Central memory CD8-positive, alpha-beta T cell (primary cell): ENCODE results near the gene TRIM8.

Experiments used
- ATAC-seq: fragments of 150-1000 bp; cut with Tn5 transposase; replicated peaks from 2 replicates; pipeline ENCODE4 v1.10.0; 2022; ENCODE audit warnings: mild to moderate bottlenecking, moderate FRiP score, moderate number of reproducible peaks; ENCODE audit not compliant: poor library complexity, severe bottlenecking; ENCODE audit errors: extremely low read depth
- DNase-seq, 2 donors: peaks; one replicate each; pipeline ENCODE4 v3.0.0; 2021; ENCODE audit warnings: low spot score in 2 of 2
- H3K27ac Mint-ChIP-seq: one replicate; pipeline ENCODE4 v1.8.0; 2022; ENCODE audit warnings: low read depth, mild to moderate bottlenecking, moderate library complexity, mixed read lengths
- H3K27me3 Mint-ChIP-seq: one replicate; pipeline ENCODE4 v1.8.0; 2022; ENCODE audit warnings: mixed read lengths
- H3K36me3 Mint-ChIP-seq: one replicate; pipeline ENCODE4 v1.8.0; 2022; ENCODE audit warnings: mild to moderate bottlenecking, moderate library complexity, mixed read lengths; ENCODE audit not compliant: insufficient read depth
- H3K4me1 Mint-ChIP-seq: one replicate; pipeline ENCODE4 v1.8.0; 2022; ENCODE audit warnings: mixed read lengths
- H3K4me3 Mint-ChIP-seq: one replicate; pipeline ENCODE4 v1.8.0; 2022; ENCODE audit warnings: mild to moderate bottlenecking, moderate library complexity, mixed read lengths
- H3K9me3 Mint-ChIP-seq: one replicate; pipeline ENCODE4 v1.8.0; 2022; ENCODE audit warnings: mixed read lengths

Gene TRIM8

DNA sequence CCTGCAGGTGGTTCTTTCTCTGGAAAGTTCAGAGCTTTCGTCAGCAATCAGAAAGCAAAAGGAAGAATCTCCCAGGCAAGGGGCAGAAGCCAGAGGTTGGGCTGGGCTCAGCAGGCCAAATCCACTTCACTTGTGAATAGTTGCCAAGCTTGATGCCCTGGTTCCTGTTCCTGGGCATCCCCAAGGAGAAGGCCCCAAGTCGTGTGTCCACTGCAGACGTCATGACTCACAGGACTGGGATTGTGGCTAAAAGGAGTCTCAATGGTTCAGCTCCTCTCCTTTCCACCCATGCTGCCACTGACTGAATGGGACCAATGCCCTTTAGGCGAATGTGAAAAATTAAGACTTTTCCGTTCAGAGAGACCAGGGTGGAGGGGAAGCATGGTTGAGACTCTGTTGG, 38.6 kb upstream of the TRIM8 start:
- Mint-ChIP-seq H3K9me3 (no peaks in the 10 kb centered on the region), H3K27ac (no peak overlapping the region), H3K4me1 (no peaks in the 10 kb centered on the region), H3K4me3 (no peak overlapping the region), H3K36me3 (peaks cover 5% of the 10 kb centered on the region), H3K27me3 (no peaks in the 10 kb centered on the region)
- ATAC-seq (no peak), DNase-seq (no peak)

DNA sequence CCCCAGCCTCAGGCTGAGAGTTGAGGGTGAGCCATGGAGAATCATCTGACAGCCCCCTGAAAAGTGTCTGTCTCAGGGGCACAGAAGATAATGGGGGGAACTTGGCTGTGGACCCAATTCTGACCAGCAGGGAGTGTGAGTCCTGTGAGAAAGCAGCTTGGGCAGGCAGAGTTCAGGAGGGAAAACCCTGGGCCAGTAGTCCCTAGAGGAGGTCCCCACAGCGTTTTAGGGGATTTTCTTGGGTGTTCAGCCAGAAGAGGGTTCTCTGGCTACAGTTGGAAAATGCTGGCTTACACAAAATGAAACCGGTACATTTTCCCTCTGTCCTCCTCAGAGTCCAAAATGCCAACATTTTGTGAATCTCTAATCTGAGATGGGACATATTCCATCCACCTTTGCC, 35.8 kb upstream of the TRIM8 start:
- H3K4me1 Mint-ChIP-seq: no peaks in the 10 kb centered on the region
- no peak overlapping the region for H3K4me3 Mint-ChIP-seq
- H3K36me3 Mint-ChIP-seq: peaks cover 7% of the 10 kb centered on the region
- ATAC-seq: no peak
- DNase-seq: no peak
- no peaks in the 10 kb centered on the region for H3K9me3 Mint-ChIP-seq
- no peaks in the 10 kb centered on the region for H3K27me3 Mint-ChIP-seq
- H3K27ac Mint-ChIP-seq: no peak overlapping the region

DNA sequence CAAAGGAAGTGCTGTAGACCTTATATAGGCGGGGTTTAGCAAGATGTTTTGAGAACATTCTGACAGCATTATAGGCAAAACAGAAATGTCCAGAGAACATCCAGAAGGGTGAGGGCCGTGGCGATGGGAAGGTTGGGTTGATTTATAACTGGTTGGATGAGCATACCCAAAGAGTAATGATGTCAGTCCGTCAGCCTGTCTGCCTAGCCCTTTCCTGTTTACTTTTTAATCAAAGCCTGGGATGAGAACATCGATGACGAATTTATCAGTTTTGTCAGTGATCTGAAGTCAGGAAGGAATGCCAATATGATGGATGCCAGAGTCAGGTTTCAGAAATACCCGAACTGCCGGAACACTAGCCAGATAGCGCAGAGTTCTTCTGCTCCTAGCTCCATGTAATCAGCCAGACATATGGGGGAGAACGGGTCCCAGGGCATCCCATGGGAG, 33.8 kb upstream of the TRIM8 start:
- ATAC-seq (no peak), DNase-seq (no peak)
- Mint-ChIP-seq H3K27ac (no peak overlapping the region), H3K27me3 (no peaks in the 10 kb centered on the region), H3K36me3 (peaks cover 8% of the 10 kb centered on the region), H3K4me3 (no peak overlapping the region), H3K4me1 (no peaks in the 10 kb centered on the region), H3K9me3 (no peaks in the 10 kb centered on the region)

DNA sequence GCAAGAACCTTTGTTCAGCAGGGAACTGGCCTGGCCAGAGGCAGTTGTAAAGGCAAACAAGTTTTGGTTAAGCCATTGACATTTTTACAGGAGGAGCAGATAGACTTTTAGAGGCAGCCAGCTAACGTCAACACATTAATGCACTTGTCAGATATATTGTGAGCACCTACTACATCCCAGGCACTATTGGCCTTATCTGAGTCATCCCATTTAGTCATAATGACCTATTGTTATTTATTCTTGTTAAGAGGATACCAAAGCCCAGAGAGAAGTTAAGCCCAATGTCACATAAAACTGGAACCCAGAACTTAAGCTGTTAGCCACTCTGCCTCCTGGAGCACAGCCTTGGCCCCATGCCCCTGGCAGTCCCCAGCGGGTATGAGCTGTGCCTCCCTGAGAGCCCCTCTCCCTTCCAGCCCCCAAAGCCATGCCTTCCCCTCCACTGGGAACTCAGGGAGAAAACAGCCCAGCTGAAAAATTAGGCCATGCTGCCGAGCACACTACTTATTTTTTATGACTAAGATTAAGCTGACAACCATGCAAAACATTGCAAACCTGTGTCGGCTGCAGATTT, 32.7 kb upstream of the TRIM8 start:
- Mint-ChIP-seq H3K36me3 (peaks cover 6% of the 10 kb centered on the region), H3K27ac (no peak overlapping the region), H3K9me3 (no peaks in the 10 kb centered on the region), H3K4me1 (no peaks in the 10 kb centered on the region), H3K27me3 (no peaks in the 10 kb centered on the region), H3K4me3 (no peak overlapping the region)
- no peak for DNase-seq
- no peak for ATAC-seq

DNA sequence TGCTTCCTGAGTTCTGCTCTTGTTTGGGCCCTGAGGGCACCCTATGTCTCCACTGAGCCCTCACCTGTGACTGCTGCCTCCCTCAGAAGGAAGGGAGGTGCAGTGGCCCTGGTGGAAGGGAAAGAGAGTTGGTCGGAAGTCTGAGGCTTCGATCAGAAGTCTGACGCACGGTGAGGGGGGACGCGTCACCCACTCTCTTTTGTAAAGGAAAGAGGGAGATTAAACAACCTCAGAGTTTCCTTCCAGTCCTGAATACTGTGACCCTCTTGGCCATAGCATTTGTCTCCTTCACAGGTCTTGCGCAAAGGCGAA, 31.4 kb upstream of the TRIM8 start:
- no peak overlapping the region for H3K4me3 Mint-ChIP-seq
- peaks cover 9% of the 10 kb centered on the region for H3K36me3 Mint-ChIP-seq
- H3K27me3 Mint-ChIP-seq: no peaks in the 10 kb centered on the region
- no peak overlapping the region for H3K27ac Mint-ChIP-seq
- DNase-seq (no peak), ATAC-seq (peak; percentile 54)
- H3K9me3 Mint-ChIP-seq: no peaks in the 10 kb centered on the region
- H3K4me1 Mint-ChIP-seq: no peaks in the 10 kb centered on the region

DNA sequence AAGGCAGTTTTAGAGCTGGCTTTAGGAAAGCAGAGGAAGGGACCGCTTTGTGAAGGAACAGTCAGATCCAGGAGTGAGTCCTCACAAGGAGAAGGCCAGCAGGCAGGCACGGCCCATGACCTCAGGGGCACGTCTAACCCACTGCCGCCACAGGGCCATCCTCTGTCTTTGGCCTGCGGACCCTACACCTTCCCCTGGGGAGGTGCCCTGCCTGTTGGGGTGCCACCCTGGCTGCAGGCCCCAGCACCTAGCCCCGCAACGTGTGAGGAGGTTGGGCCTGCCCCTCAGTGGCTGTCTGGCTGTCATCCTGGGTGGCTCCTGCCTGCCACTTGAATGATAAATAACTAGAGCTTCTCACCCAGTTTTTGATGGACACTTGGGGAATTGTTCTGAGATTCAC, 31.0 kb upstream of the TRIM8 start:
- ATAC-seq: no peak
- H3K4me3 Mint-ChIP-seq: no peak overlapping the region
- H3K4me1 Mint-ChIP-seq: no peaks in the 10 kb centered on the region
- no peaks in the 10 kb centered on the region for H3K9me3 Mint-ChIP-seq
- peaks cover 9% of the 10 kb centered on the region for H3K36me3 Mint-ChIP-seq
- H3K27me3 Mint-ChIP-seq: no peaks in the 10 kb centered on the region
- DNase-seq: no peak
- H3K27ac Mint-ChIP-seq: no peak overlapping the region

DNA sequence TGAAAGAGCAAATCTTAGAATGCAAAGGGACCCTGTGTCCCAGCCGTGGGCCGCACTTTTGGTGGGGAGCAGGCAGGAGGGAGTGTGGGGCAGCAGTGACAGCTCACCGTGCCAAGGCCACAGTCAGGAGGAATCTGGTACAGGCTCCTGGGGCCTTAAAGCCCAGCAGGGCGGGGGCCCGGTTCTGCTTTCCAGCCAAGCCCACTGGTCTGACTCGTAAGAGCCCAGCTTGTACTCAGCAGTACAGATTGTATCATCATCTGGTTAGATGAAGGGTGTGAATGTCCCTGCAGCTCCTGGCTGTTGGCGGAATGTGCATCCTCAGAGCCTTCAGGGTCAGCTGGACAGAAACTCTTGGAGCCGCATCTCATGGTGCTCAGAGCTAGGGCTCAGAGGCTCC, 30.5 kb upstream of the TRIM8 start:
- no peak for ATAC-seq
- Mint-ChIP-seq H3K36me3 (peaks cover 9% of the 10 kb centered on the region), H3K27ac (no peak overlapping the region), H3K27me3 (no peaks in the 10 kb centered on the region), H3K4me1 (no peaks in the 10 kb centered on the region), H3K4me3 (no peak overlapping the region), H3K9me3 (no peaks in the 10 kb centered on the region)
- no peak for DNase-seq

DNA sequence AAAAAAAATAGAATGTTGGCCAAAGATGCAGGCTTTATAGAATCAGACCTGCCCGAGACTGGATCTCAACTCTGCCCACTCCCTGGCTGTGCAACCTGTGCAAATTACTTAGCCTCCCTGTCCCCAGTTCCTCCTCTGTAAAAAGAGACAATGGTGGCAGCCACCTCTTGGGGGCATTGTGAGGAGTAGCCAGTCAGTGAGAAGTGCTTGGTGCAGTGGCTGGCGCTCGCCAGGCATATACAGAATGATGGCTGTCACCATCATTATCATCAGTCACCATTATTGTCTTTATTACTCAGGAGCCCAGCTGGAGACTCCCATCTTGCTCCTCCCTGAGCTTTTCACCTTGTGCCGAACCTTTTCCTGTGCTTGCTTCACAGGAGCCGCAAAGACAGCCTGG, 29.4 kb upstream of the TRIM8 start:
- no peaks in the 10 kb centered on the region for H3K4me1 Mint-ChIP-seq
- H3K36me3 Mint-ChIP-seq: peaks cover 10% of the 10 kb centered on the region
- H3K27ac Mint-ChIP-seq: no peak overlapping the region
- no peaks in the 10 kb centered on the region for H3K9me3 Mint-ChIP-seq
- DNase-seq (no peak), ATAC-seq (no peak)
- H3K27me3 Mint-ChIP-seq: no peaks in the 10 kb centered on the region
- H3K4me3 Mint-ChIP-seq: no peak overlapping the region

DNA sequence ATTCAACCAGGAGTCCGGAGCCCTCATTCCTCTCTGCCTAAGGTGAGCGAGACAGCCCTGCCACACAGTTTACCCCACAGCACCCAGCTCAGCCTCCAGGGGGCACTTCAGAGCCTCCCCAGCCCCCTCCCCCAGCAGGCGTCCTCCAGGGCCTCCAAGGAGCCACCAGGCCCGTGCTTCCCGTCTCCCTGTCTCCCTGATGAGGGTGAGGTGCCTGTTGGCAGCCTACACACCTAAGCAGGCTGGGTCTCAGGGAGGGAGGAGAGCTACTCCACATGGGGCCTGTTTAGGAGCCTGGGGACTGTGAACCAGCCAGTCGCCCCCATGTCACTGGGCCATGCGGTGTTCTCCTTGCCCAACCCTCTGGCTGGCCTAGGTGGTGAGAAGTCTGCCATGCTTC, 28.9 kb upstream of the TRIM8 start:
- DNase-seq (no peak), ATAC-seq (no peak)
- H3K9me3 Mint-ChIP-seq: no peaks in the 10 kb centered on the region
- H3K4me1 Mint-ChIP-seq: no peaks in the 10 kb centered on the region
- no peak overlapping the region for H3K27ac Mint-ChIP-seq
- no peaks in the 10 kb centered on the region for H3K27me3 Mint-ChIP-seq
- peaks cover 10% of the 10 kb centered on the region for H3K36me3 Mint-ChIP-seq
- no peak overlapping the region for H3K4me3 Mint-ChIP-seq

DNA sequence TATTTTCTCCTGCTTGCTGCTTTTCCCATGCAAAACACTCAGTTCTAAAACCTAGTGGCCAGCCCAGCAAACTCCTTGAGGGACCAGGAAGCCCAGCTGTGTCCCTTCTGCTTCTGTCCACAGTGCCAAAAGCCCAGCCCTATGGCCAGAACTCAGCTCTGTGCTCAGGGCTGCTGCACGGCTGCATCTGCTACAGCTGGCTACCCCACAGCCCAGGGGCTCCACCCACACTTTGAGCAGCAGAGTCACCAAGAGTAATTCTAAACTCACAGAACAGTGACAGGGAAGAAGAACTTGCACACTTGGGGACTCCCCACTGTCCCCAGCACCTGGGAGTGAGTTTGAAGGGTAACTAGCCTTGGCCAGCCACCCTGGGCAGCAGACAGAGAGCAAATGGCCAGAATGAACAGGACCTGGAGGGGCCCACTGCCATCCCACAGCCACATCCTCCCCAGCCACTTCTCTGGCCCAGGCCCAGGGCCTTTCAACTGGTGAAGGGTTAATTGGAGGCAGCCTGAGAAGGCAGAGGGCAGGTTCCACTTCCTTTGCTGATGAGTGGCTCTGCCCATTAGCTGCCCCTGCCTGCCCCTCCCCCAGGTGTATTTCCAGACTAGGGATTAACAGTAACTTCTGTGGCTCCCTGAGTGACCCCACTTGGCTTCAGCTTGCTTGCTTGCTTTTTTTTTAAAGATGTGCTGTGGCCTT, 28.1 kb upstream of the TRIM8 start:
- DNase-seq (no peak), ATAC-seq (no peak)
- Mint-ChIP-seq H3K36me3 (peaks cover 13% of the 10 kb centered on the region), H3K27ac (no peak overlapping the region), H3K4me1 (no peaks in the 10 kb centered on the region), H3K9me3 (no peaks in the 10 kb centered on the region), H3K4me3 (no peak overlapping the region), H3K27me3 (no peaks in the 10 kb centered on the region)

DNA sequence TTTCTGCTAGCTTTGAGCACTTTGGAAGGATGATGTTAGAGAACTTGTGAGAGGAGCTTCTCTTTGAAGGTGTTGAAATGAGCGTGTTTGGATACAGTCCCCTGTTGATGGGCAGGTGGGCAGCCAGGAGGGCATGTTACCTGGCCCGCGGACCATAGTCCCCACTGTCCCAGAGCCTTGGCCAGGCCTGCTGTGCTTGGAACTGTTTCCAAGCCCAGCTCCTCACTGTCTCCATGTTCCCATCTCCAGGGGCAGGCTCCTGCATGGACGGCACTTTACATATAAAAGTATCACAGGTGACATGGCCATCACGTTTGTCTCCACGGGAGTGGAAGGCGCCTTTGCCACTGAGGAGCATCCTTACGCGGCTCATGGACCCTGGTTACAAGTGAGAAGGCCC, 27.2 kb upstream of the TRIM8 start:
- H3K4me1 Mint-ChIP-seq: no peaks in the 10 kb centered on the region
- no peaks in the 10 kb centered on the region for H3K9me3 Mint-ChIP-seq
- ATAC-seq (no peak), DNase-seq (no peak)
- peaks cover 13% of the 10 kb centered on the region for H3K36me3 Mint-ChIP-seq
- no peaks in the 10 kb centered on the region for H3K27me3 Mint-ChIP-seq
- H3K27ac Mint-ChIP-seq: no peak overlapping the region
- no peak overlapping the region for H3K4me3 Mint-ChIP-seq

DNA sequence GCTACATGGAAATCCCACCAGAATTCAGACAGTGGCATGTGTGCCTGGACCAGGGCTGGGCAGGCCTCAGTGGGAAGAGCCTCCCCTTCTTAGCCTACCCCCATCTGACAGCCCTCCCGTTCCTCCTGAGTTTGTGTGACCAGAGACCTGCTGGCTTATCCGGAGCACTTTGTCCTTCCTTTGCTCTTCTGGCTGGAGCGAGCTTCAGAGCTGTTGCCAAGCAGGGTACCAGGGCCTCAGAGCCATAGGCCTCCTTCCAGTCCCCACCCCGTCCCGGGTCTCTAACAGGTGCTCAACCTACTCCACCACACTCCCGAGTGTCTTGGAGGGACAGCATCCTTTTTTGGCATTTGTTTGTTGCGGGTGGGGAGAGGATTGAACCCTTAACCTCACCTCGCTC, 26.5 kb upstream of the TRIM8 start:
- H3K36me3 Mint-ChIP-seq: peaks cover 13% of the 10 kb centered on the region
- H3K4me3 Mint-ChIP-seq: no peak overlapping the region
- no peaks in the 10 kb centered on the region for H3K27me3 Mint-ChIP-seq
- no peaks in the 10 kb centered on the region for H3K9me3 Mint-ChIP-seq
- ATAC-seq (no peak), DNase-seq (no peak)
- no peaks in the 10 kb centered on the region for H3K4me1 Mint-ChIP-seq
- H3K27ac Mint-ChIP-seq: no peak overlapping the region

DNA sequence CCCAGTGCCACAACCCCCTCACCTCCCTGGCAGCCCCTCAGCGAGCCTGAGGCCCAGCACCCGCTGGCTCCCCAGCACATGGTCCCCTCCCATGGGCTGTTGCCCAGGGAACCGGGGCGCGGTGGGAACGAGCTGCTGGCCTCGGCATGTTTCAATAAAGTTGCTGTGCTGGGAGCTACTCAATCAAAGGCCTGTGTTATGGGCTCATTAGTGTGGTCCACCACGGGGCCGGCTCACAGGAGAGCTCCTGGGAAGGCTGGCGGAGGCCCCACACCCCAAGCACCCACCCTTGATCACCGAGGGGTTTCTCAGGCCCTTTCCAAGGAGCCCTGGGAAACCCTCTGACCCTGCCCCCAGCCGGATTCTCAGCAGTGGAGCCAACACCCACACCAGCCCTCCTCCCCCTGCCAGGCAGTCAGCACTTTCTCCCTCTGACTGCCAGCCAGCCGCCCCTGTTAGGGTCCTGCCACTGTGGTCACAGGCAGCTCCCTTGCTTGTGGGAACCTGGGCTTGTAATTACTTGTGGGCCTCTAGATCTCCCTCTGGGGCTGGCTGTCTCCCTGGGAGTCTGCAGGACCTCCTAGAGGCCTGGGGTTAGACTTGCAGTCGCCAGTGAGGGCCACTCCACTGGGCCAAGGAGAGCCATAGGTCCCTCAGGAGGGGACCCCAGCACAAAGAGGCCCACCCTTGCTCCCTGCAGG, 24.8 kb upstream of the TRIM8 start:
- Mint-ChIP-seq H3K27me3 (no peaks in the 10 kb centered on the region), H3K4me1 (no peaks in the 10 kb centered on the region), H3K27ac (no peak overlapping the region), H3K9me3 (no peaks in the 10 kb centered on the region), H3K36me3 (peaks cover 10% of the 10 kb centered on the region), H3K4me3 (no peak overlapping the region)
- DNase-seq (no peak), ATAC-seq (no peak)
